DOHH2 (cell line): Measurements from ENCODE around the gene ABAT.

Source experiments
- CTCF ChIP-seq: fragments of 200-600 bp; sonication (generic); IDR thresholded peaks from one replicate; pipeline ENCODE4 v1.5.1; 2014; ENCODE audit warnings: antibody characterized with exemption, mild to moderate bottlenecking, low read depth, low read length; ENCODE audit not compliant: poor library complexity, severe bottlenecking
- EZH2phosphoT487 ChIP-seq: fragments of 200-600 bp; sonication (generic); IDR thresholded peaks from 2 replicates; pipeline ENCODE4 v1.6.1; 2017; ENCODE audit warnings: borderline replicate concordance, mild to moderate bottlenecking, antibody characterized with exemption, low read length, moderate library complexity, mixed read lengths

GRCh38 chr16:8642146-8642545 is 32.3 kb upstream of the ABAT start:
- TF ChIP-seq CTCF (no peak), EZH2phosphoT487 (no peak)
